WI38 (cell line): ENCODE results near the gene ZNF222.

Experiments
- H3K4me3 ChIP-seq: 2 replicates; pipeline ENCODE4 v1.5.1; 2011; ENCODE audit warnings: low read depth, mild to moderate bottlenecking, control low read depth, low read length
- TF ChIP-seq, protein P1 (sequence below): IDR thresholded peaks from 2 replicates; pipeline ENCODE4 v1.5.1; 2012; ENCODE audit warnings: low read depth, mild to moderate bottlenecking, control low read depth, low read length

Gene ZNF222

DNA sequence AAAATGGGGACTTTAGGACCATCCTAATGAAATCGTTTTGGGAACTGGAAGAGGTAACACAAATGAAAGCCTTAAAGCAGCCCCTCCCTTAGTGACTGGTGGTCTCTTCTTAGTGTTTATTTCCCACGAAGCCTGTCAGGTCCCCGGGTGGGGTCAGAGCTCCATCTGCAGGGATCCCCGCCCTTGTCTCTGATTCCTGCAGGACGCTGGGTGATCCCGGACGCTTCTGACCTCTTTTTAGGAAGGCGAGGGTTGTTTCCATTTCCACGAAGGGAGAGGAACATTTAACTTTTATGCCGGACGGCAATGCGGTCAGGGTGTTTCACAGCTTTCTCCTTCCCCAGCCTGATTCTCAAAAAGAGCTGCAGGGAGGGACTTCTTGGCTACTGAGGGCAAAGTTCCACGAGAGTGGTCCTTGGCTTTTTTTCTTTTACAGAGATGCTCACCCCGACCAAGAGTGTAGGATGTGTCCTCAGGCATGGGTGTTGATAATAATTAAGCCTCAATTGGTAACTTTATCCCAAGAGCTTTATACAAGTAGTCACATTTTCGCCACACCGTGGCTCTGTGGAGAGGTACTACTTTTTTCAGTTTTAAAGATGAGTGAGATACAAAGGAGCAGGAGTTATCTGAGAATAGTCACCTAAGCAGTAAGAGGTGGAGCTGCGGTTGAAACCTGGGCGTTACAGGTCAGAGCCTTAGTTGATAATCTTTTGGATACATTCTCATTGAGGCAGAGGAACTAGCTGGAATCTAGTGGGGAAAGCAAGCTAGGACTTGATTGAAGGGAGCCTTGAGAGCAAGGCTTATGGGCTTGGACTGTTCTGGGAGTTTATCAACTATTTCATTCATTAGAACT is 47.6 kb downstream of the ZNF222 start:
- TF ChIP-seq, protein P1, sequence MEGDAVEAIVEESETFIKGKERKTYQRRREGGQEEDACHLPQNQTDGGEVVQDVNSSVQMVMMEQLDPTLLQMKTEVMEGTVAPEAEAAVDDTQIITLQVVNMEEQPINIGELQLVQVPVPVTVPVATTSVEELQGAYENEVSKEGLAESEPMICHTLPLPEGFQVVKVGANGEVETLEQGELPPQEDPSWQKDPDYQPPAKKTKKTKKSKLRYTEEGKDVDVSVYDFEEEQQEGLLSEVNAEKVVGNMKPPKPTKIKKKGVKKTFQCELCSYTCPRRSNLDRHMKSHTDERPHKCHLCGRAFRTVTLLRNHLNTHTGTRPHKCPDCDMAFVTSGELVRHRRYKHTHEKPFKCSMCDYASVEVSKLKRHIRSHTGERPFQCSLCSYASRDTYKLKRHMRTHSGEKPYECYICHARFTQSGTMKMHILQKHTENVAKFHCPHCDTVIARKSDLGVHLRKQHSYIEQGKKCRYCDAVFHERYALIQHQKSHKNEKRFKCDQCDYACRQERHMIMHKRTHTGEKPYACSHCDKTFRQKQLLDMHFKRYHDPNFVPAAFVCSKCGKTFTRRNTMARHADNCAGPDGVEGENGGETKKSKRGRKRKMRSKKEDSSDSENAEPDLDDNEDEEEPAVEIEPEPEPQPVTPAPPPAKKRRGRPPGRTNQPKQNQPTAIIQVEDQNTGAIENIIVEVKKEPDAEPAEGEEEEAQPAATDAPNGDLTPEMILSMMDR, result no peak
- H3K4me3 ChIP-seq, result peak overlapping the region; percentile 68

DNA sequence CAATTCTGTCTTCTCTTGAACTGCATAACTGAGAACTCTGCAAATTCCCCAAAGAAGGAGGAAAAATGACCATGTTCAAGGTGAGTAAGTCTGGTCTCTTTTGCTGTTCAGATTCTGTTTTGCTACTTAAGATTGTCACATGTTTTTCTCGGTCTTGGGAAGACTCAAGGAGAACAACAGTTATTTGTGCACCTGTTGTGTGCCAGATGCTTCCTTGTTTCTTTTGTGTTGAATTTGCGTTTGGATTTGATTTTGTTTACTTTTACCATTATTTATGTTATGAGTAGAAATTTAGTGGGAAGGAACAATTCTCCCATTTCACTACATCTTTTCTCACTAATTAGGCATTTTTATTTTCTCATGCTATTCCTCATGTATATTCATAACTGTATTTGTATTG is 51.1 kb downstream of the ZNF222 start:
- no peak overlapping the region for H3K4me3 ChIP-seq
- TF ChIP-seq, protein P1, result no peak
